ENCODE data around the gene TAC3.

Gene TAC3

GRCh38 chr12:56990648-56991318, 25.5 kb downstream of the TAC3 start:
- no peak for ATAC-seq
- TF ChIP-seq SNAI2 (CRISPR knock-in tag; IDR thresholded peaks at IDR 0.05) (no peak), CREB5 (CRISPR knock-in tag; IDR thresholded peaks at IDR 0.05; ENCODE audit: low read depth) (no peak), TOX (CRISPR knock-in tag; IDR thresholded peaks at IDR 0.05; ENCODE audit: borderline replicate concordance) (no peak), TSHZ2 (CRISPR knock-in tag; IDR thresholded peaks at IDR 0.05) (no peak), CSDC2 (CRISPR knock-in tag; IDR thresholded peaks at IDR 0.05) (no peak), ARNTL (CRISPR knock-in tag; IDR thresholded peaks at IDR 0.05; ENCODE audit: borderline replicate concordance, low read depth) (no peak), PPARA (CRISPR knock-in tag; IDR thresholded peaks at IDR 0.05; ENCODE audit: borderline replicate concordance) (no peak), ZFP30 (CRISPR knock-in tag; IDR thresholded peaks at IDR 0.05) (no peak), RARB (CRISPR knock-in tag; IDR thresholded peaks at IDR 0.05) (no peak), OSR1 (CRISPR knock-in tag; IDR thresholded peaks at IDR 0.05) (no peak)

GRCh38 chr12:56989861-56990610, 26.3 kb downstream of the TAC3 start:
- no peak for ATAC-seq
- no peak for TF ChIP-seq ESRRG (CRISPR knock-in tag; IDR thresholded peaks at IDR 0.05)
- no peak for TF ChIP-seq ZC3H10 (CRISPR knock-in tag; IDR thresholded peaks at IDR 0.05)

GRCh38 chr12:56988207-56988739, 28.1 kb downstream of the TAC3 start:
- TF ChIP-seq CSDC2 (CRISPR knock-in tag; IDR thresholded peaks at IDR 0.05) (no peak), SNAI2 (CRISPR knock-in tag; IDR thresholded peaks at IDR 0.05) (no peak), ARNTL (CRISPR knock-in tag; IDR thresholded peaks at IDR 0.05; ENCODE audit: borderline replicate concordance, low read depth) (no peak), CREB5 (CRISPR knock-in tag; IDR thresholded peaks at IDR 0.05; ENCODE audit: low read depth) (no peak), TCF4 (CRISPR knock-in tag; IDR thresholded peaks at IDR 0.05; ENCODE audit: borderline replicate concordance) (no peak), TOX (CRISPR knock-in tag; IDR thresholded peaks at IDR 0.05; ENCODE audit: borderline replicate concordance) (no peak), BACH2 (CRISPR knock-in tag; IDR thresholded peaks at IDR 0.05; ENCODE audit: borderline replicate concordance) (no peak), ZNF565 (CRISPR knock-in tag; conservative IDR thresholded peaks at IDR 0.05; ENCODE audit: low read depth) (no peak), TSHZ2 (CRISPR knock-in tag; IDR thresholded peaks at IDR 0.05) (no peak), ZC3H10 (CRISPR knock-in tag; IDR thresholded peaks at IDR 0.05) (no peak), POU6F1 (CRISPR knock-in tag; IDR thresholded peaks at IDR 0.05; ENCODE audit: borderline replicate concordance, low read depth) (no peak), OSR1 (CRISPR knock-in tag; IDR thresholded peaks at IDR 0.05) (no peak), PATZ1 (CRISPR knock-in tag; IDR thresholded peaks at IDR 0.05; ENCODE audit: borderline replicate concordance) (no peak), ZFP3 (CRISPR knock-in tag; IDR thresholded peaks at IDR 0.05) (no peak)
- TF ChIP-seq, protein P1, sequence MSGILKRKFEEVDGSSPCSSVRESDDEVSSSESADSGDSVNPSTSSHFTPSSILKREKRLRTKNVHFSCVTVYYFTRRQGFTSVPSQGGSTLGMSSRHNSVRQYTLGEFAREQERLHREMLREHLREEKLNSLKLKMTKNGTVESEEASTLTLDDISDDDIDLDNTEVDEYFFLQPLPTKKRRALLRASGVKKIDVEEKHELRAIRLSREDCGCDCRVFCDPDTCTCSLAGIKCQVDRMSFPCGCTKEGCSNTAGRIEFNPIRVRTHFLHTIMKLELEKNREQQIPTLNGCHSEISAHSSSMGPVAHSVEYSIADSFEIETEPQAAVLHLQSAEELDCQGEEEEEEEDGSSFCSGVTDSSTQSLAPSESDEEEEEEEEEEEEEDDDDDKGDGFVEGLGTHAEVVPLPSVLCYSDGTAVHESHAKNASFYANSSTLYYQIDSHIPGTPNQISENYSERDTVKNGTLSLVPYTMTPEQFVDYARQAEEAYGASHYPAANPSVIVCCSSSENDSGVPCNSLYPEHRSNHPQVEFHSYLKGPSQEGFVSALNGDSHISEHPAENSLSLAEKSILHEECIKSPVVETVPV (CRISPR knock-in tag; IDR thresholded peaks at IDR 0.05), result no peak
- no peak for ATAC-seq

All from SK-N-SH treated with all-trans-retinoic acid at 6 μM for 48 hours (cell line).